NCI-H774 (cell line): ENCODE data around the gene KCNG2.

Source experiments
- DNase-seq: peaks from one replicate; lab custom pipeline; 2025; lab: John Stamatoyannopoulos, UW

KCNG2 gene

GRCh38 chr18:79784965-79785770, 12.6 kb upstream of the KCNG2 start:
- DNase-seq, result no peak

- DNase-seq, result no peak
Measured at GRCh38 chr18:79785831-79786230, 11.9 kb upstream of the KCNG2 start.

DNA sequence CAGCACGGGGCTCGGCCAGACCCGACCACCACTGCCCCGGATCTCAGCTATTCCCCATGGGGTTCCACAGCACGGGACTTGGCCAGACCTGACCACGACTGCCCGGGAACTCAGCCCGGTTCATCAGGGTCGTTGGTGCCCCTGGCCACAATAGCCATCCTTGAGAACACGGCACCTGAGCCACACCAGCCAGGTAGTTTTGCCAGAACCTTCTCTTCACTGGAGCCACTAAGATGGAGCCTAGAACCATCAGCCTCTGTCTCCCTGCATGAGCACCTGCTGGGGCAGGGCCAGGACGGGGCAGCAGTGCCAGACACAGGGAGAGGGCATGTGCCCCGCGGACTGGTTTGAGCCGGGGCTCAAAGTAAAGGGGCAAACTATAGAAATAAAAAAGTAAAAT, 11.4 kb upstream of the KCNG2 start:
- no peak for DNase-seq

GRCh38 chr18:79786786-79787526, 10.8 kb upstream of the KCNG2 start:
- no peak for DNase-seq

- DNase-seq, result no peak
Measured at GRCh38 chr18:79787527-79787864, 10.2 kb upstream of the KCNG2 start.

- no peak for DNase-seq
Measured at GRCh38 chr18:79787865-79788733, 9.6 kb upstream of the KCNG2 start.

DNA sequence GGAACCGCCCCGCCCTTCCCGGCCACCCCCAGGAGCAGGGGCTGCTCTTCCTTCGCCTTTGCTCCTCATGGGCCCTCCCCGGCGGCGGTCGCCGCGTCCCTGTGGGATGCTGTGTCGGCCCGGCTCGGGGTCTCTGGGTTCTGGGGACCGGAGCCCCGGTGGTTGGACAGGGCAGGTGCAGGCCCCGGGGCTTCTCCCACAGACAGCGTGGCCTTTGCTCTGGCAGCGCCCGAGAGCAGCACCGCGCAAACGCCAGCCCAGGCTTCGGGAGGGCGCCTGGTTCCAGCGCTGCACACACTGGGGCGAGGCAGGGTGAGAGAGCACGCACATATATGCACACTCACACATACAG, 9.0 kb upstream of the KCNG2 start:
- DNase-seq, result no peak

GRCh38 chr18:79789091-79789891, 8.4 kb upstream of the KCNG2 start:
- no peak for DNase-seq

DNA sequence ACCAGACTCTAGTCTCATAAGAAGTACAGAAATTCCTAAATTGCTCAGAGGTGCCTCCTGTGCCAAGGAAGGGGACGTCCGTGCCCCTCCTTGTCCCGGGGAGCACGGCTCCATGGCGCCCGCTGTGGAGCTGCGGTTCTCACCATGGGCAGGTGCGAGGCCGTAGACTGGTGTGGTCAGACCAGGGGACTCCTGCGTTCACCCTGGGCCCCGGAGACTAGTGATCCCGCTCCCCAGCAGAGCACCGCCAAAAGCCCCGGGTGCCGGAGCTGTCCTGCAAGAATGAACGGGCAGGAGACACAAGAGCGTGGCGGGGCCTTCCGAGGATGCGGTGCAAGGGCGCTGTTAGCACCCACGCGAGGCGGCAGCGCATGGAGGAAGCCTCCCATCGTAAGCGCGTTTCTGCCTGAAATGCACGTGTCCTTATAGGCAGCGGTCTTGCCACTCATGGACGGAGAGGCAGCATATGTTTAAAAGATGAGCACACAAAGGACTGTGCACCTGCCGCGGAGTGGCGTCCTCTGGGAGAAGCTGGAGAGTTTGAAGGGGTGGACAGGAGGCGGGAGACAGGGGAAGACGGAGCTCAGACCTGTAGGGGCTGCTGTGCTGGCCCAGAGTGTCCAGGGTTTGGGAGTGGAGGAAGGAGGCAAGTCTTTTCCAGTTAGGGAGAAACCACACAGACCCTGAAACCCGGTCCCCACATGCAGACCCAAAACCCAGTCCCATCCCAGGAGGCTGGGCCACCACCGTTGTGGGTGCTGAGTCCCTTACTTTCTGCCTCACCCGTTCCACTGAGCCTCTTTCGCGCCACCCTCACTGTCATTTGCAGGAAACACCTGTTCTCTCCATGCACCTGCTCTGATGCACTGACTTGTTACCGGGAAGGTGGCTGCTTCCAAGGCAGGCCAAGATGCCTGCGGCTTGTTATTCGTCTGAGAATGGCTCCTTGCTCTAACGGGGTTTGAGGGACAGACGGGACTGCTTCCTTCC, 7.5 kb upstream of the KCNG2 start:
- DNase-seq, result peak; percentile 29

DNA sequence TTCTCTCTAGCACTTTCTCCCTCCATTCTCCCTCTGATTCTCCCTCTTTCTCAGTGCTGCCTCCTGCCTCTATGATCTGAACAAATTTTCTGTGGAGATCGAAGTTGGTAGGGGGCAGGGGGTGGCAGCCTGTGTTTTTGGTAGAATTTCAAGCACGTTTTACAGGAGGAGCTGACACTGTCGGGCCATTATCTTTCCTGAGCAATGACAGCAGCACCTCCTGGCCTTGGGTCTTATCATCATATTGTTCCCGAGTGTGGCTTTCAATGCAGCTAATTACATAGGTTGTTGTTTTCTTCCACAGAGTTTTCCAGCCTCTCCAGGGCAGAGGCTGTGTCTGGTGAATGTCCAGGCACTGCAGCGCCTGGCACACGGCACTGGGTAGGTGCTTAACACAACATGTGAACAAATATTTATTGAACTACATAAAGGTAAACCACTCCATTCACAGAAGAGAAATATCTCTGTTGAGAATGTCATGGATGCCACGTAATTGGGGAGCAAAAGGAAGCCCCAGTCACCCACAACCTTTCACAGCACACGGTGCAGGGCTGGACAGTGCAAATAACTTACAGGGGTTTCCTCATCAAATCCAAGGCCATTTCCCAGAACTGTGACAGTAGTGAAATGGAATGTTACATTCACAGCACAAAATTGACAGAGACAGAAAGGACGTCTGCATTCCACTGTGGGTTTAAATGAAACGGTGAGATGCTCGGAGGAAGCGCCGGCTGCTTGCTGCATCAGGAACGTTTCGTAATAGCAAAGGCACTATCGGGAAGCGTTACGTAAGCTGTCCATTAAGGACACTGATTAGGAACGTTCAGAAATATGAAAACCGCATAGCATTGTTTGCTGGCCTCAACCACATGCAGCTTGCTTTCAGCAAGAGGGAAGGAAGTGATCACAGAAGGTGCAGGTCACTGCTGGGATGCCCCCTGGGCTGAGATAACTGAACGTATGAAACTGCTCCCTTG, 6.5 kb upstream of the KCNG2 start:
- no peak for DNase-seq

DNA sequence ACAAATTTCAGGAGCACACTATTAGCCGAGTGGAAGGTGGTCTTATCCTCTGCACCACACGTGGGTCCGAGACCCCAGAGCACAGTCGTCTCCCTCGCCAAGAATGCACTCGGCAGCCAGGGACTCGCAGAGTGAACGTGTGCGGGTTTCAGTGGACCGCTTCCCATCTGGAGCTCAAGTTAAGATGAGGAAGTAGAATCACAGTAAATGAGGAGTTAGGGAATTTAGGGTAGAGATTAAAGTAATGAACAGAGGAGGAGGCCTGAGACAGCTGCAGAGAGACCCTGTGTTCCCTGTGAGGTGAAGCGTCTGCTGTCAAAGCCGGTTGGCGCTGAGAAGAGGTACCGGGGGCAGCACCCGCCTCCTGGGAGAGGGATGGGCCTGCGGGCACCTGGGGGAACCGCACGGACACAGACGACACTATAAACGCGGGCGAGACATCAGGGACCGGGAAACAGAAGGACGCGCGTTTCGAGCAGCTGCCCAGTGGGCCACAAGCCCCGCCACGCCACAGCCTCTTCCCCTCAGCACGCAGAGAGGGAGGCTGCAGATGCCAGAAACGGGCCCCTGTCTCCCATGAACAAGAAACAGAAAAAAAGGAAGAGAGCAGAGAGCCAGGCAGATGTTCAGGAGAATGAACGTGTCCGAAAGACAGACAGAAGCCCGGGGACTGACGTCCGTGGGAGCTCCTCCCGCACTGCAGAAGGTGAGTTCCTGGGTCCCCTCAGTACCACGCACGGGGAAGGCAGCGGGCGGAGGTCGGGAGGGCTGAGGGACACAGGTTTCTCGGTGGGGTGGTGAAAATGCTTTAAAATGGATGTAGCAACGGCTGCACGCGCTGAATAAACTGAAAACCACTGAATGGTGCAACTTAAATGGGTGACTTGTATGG, 5.4 kb upstream of the KCNG2 start:
- no peak for DNase-seq

DNA sequence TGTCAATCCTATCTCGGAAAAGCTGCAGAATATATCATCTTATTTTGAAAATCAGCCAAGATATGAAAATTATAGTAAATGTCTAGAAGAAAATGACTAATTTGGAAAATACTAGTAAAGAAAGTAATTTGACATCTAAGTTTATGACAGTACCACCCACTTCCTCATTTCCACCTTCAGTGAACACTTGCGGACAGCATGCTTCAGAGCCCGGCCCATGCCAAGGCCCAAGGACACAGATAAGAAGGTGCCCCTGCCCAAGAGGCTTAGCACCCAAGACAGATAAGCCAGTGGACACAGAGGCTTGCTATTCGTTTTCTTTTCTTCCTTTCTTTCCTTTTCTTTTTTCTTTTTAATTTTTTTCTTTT, 4.8 kb upstream of the KCNG2 start:
- DNase-seq, result no peak

GRCh38 chr18:79794846-79795245, 2.9 kb upstream of the KCNG2 start:
- no peak for DNase-seq

DNA sequence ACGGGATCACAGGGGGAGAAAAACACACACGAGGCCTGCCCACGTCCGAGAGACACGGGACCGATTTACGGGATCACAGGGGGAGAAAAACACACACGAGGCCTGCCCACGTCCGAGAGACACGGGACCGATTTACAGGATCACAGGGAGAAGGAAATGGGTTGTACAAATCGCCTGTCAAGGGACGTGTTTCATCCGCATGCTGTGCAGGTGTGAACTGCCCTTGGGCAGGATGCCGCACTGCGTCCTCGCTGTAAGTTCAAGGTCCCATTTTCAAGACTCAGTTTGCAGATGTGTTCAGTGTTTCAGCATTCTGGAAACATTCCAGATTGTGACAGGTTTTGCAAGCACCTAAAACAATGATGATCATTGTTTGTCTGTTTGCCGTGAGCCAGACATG, 2.3 kb upstream of the KCNG2 start:
- no peak for DNase-seq

DNA sequence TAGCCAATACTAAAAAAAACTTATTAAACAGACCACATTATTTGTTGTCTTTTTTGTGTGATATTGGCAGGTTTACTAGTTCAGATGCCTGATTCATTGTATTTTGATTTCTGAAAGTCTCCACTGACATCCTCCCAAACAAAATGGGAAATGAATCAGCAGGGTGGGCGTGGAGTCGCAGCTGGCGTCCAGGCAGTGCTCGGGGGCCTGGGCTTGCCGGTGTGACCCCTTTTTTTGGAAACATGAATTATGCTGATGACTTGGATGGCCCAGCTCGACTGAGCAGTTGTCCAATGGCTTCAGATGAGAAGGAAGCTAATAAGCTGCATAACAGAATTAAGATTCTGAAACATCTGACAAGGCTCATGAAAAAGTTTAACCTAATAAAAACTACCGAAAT, 1.7 kb upstream of the KCNG2 start:
- DNase-seq, result no peak

- DNase-seq, result no peak
Measured at GRCh38 chr18:79796531-79797405, 970 bp upstream of the KCNG2 start.

GRCh38 chr18:79798346-79798998, 734 bp downstream of the KCNG2 start:
- no peak for DNase-seq
